Medulla oblongata (tissue), 1 donor: ENCODE measurements around the gene KAZALD1.

Experiments
- DNase-seq: peaks from one replicate; pipeline ENCODE4 v3.0.0-alpha.2; 2015; ENCODE audit errors: extremely low spot score

The KAZALD1 gene

GRCh38 chr10:101067356-101068083, 5.7 kb downstream of the KAZALD1 start:
- DNase-seq: peak; percentile 87

GRCh38 chr10:101069441-101069840, 7.7 kb downstream of the KAZALD1 start:
- no peak for DNase-seq

DNA sequence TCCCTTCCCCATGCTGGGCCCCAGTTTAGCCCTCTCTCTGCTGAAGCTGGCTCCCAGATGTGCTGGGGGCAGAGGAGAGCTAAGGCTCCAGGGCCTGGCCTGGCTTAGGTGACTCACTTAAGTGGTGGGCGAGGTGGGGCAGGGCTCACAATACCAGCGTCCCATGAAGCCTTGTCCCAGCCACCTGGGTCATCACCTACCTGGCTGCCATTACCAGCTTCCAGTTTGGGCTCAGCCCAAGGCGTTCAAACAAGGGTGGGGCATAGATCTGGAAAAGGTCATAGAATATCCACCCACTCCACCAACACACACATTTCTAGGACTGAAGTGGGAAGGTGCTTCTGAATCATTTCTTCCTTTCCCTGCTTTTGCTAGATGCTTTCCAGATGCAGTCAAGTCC, 8.3 kb downstream of the KAZALD1 start:
- no peak for DNase-seq

DNA sequence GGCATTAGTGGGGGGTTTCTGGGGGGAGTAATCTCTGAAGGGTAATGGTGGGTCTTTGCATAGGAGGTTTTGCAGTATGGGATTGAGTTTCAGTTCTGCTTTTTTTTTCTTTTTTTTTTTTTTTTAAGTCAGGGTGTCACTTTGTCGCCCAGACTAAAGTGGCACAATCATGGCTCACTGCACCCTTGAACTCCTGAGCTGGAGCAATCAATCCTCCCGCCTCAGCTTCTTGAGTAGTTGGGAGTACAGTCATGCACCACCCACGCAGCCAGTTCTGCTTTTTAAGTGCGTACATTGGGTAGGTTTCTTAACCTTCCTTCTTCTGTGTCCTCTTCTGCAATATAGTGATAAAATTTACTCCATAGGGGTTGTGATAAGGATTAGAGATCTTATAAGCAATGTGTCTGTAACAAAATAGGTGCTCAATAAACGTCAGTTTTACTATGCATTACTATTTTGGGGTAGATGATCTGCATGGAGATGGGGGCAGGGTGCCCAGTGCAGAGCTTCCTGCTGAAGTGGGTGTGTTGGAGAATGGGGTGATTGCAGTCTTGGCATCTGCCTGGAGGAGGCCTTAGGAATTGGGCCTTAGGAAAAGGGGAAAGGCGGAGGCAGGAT, 9.6 kb downstream of the KAZALD1 start:
- DNase-seq: peak; percentile 47

- no peak for DNase-seq
Observed at GRCh38 chr10:101071885-101072433, 10.2 kb downstream of the KAZALD1 start.

- no peak for DNase-seq
Observed at GRCh38 chr10:101072923-101073322, 11.1 kb downstream of the KAZALD1 start.

GRCh38 chr10:101073631-101074030, 11.8 kb downstream of the KAZALD1 start:
- no peak for DNase-seq

DNA sequence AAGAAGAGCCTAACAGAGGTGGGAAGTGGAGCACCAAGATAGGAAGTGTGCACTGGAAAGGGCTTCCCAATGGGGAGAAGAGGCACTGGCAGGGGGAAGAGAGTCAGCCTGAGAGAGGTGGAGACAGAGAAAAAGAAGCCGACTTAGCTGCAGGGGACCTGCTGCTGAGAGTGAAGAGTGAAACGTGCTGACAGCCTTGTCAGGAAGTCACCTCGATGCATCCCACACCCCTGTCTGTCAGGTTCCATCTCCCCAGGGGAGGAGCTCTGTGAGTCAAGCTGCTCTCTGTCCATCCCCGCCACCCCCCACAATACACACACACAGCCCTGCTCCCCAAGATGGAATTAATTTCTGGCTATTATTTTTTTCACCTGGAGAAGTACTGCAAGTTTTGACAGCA, 14.0 kb downstream of the KAZALD1 start:
- DNase-seq: no peak

GRCh38 chr10:101076630-101077029, 14.8 kb downstream of the KAZALD1 start:
- no peak for DNase-seq

- no peak for DNase-seq
Observed at GRCh38 chr10:101079874-101080273, 18.1 kb downstream of the KAZALD1 start.

DNA sequence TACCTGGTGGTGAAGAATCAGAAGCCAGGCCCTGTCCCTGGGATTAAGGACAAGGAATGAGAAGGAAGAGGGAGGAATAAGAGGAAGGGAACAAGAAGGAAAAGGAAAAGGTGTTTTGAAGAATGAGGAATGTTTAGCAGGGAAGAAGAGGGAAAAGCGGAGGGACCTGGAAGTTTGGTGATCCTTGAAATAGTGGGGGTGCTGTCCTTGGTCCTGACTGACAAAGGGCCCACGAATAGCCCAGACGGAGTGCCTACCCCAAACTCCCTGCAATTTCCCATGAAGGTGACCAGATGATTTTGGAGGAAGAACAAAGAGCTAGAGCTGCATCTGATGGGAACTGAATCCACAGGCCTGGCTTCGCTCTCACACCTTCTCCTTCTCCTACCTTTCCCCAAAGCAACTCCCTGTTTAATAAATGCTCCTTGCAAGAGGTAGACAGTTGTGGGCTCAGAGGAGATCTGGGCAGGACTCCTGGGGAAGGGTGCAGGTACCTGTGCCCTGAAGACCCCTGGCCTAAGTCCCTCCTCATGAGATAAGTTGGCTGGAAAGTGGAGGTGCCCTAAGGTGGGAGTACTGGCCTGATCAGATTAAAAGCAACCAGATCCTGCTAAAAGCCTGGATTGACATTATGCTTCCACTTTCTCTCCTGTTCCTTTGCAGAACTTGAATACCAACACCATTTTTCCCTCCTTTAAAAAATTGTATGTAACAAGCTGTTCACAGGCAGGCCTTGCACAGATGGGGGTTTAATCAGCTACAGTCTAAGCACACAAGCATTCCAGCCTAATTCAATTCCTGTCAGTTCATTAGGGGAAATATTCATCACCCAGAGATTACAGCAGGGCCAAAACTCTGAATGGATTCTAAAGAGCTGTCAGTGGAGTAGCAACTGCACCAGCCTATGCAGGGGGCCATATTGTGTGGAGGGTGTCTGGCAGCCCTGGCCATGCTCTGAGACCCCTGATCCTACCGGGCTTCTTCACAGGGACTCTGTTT, 19.4 kb downstream of the KAZALD1 start:
- no peak for DNase-seq

DNA sequence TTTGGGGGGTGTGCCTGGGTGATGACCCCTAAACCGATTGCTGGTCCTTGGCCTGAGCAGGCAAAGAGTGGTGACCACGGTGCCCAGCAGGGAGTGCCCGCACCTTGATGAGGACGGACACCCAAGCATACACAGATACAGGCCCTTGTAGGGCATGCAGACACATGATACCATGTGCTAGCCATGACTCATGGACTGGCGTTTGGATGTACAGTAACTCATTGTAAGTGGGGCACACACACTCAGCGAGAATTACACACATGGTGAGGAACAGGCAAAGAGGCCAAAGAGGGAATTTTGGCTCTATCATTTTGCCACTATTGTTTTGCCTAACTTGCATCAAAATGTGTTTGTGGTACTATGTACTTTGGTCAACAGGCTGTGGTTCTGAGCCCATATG, 24.1 kb downstream of the KAZALD1 start:
- no peak for DNase-seq

DNA sequence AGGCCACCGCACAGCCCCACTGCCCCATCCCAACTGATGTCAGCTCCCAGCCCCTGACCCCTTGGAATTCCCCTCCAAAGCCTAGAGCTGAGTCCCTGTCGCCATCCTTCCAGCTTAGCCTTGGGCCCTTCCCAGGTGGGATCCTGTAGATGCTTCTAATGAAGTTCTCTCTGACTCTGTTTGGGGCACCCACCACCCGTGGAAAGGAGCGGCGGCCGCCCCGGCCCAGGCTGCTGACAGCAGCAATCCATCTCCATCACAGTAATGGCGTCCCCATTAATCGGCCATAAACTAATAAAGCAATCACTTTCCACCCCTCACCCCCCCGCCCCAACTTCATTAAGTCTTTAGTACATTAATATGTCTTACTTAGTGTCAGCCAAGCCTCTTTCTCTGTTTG, 25.6 kb downstream of the KAZALD1 start:
- no peak for DNase-seq

- DNase-seq: no peak
Observed at GRCh38 chr10:101087965-101088364, 26.2 kb downstream of the KAZALD1 start.

GRCh38 chr10:101089520-101090299, 27.9 kb downstream of the KAZALD1 start:
- DNase-seq: no peak

DNA sequence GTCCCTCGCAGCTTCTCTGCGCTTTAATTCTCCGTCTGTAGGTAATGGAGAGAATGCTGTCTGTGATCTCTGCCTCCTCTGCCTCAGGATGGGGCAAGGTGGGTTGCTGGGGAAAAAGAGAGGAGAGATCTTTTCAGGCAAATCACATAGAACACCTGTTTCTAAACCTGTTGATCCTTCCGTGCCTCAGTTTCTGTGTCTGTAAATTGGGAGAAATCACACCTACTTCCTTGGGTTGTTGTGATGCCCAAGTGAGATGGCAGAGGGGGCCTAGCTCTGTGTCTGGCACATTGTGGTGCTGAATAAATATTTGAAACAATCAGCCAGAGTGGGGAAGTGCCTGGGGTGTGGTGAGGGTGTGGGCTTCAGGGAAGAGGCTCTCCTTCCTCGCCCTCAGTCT, 28.8 kb downstream of the KAZALD1 start:
- no peak for DNase-seq

GRCh38 chr10:101091546-101092290, 29.9 kb downstream of the KAZALD1 start:
- DNase-seq: no peak

DNA sequence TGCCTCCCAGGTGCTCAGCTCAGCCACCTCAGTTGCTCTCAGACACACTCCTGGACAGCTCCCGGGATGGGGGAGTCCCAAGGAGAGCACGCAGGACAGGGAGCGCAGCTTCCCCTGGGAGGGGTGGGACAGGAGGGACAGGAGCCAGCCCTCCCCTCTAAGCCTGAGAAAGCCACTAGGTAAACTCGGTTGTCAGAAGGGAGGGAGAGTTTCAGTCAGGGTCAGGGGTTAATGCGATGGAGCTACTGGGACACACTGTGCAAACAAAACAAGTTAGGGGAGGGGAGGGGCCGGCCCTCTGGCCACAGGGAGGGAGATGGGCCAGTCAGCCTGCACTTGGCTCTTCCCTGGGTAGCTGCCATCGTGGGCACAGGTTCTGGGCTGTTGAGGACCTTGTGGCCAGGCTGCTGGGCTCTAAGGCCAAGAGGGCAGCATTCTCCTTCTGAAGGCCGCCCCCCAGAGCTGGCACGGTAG, 31.1 kb downstream of the KAZALD1 start:
- no peak for DNase-seq

- DNase-seq: no peak
Observed at GRCh38 chr10:101094121-101094879, 32.5 kb downstream of the KAZALD1 start.

- DNase-seq: no peak
Observed at GRCh38 chr10:101095004-101095403, 33.2 kb downstream of the KAZALD1 start.
